Endometrial microvascular endothelial cells (primary cell): ENCODE results near the gene TCEA2. TPM values are rescaled to one million over a fixed set of nuclear protein-coding genes. Genes with fewer than 3 reads are reported as not detected.

Source experiments
- in situ Hi-C: cut with HindIII; loops from 2 replicates; pipeline ENCODE4 v1.10.0; 2017; ENCODE audit warnings: low sequenced_read_pairs, low pct_unique_long_range_greater_than_20kb; ENCODE audit errors: inconsistent ontology term
- total RNA-seq: library from RNA; depleted of rRNA; stranded (reverse); fragments of >200 nt; gene quantifications from one replicate; pipeline ENCODE4 v1.2.3, GENCODE V29; 2015; ENCODE audit errors: inconsistent ontology term

Gene TCEA2
- total RNA-seq, result 7.2 TPM

GRCh38 chr20:64062596-64063388 is at the start of gene TCEA2:
TSS of gene TCEA2 (plus strand) at chr20:64063198. CDS start at chr20:64063313, 115 bp downstream.
- in situ Hi-C loops, result no loop called here

DNA sequence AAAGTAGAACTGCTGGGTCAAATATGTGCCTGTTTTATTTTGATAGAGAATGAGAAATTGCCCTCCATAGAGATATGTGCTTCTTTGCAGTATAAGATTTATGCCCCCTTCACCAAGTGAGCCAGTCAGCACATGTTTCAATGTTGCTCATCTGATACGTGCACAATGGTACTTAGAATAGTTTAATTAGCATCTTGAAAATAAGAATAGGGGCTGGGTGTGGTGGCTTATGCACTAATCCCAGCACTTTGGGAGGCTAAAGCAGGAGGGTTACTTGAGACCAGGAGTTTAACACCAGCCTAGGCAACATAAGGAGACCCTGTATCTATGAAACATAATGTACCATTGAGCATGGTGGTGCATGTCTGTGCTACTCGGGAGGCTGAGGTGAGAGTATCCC is 47.4 kb upstream of the TCEA2 start:
- in situ Hi-C loops, result no loop called here

- in situ Hi-C loops, result no loop called here
These were observed 41.6 kb upstream of the TCEA2 start for GRCh38 chr20:64021124-64021975.

- in situ Hi-C loops, result no loop called here
These were observed 40.2 kb upstream of the TCEA2 start for GRCh38 chr20:64022671-64023360.

DNA sequence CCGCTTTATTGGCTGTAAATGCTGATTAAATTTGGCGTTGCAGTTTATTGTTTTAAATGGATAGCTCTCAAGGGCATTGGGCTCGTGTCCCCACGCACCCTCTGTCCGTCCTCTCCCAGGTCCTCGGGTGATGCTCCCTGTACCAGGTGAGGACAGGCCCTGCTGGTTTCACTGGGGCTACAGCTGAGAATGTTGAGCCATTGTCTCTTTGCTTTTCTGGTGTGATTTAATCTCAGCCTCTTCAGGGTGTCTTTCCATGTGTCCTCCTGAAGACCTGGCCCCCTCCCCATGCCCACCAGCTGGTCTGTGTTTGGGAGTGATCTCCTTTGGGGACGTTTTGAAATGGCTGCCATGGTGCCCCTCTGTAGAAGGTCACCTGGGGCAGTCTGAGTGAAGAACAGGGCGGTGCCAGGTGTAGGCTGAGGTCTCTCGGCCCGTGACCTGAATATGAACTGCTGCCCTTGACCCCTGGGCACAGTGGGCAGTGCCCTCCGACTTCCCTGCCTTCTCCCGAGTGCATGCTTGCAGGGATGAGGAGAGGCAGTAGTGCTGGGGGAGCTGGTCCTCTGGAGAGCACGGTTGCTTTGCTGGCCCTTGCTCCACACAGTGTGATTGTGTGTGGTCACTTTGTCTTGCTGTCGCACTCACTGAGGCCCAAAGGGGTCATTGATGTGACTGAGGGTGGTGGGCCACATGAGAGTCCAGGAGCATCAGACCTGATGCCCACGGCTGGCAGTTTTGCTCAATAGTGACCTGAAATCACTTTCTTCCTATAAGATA is 39.4 kb upstream of the TCEA2 start:
- in situ Hi-C loops, result no loop called here

DNA sequence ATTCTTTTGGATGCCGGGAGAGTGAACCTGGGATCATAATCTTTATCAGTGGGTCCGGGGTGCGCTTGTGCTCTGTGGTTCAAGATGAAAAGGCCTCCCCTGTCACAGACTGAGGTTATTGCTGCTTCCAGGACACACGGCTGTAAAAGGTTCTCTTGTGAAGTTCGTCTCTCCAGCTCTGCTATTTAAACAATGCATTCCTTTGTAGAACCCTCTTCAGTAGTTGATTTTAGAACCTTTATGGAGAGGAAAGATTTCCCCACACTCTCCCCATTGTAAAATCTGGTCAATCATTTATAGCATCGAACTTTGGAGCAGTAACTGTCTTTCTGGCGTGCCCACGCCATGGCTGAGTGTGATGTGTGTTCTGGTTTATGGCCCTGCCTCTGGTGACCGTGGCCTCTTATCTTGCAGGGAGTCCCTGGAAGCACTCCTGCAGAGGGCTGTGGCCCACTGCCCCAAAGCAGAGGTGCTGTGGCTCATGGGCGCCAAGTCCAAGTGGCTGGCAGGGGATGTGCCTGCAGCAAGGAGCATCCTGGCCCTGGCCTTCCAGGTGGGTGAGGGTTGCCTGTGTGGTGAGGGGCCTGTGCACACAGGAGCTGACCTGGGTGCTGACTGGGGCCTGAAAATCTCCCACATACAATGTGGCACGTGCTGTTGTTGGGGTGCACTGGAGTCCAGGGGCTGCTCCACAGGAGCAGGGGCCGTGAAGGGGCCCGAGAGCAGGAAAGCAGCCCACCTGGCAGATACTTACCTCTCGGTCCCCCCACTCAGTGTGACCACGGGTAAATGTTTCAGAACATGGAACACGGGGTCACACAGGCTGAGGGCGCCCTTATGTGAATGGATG is 38.6 kb upstream of the TCEA2 start:
- in situ Hi-C loops, result no loop called here

- in situ Hi-C loops, result no loop called here
These were observed 37.7 kb upstream of the TCEA2 start for GRCh38 chr20:64025101-64025825.

GRCh38 chr20:64025826-64026412 is 37.1 kb upstream of the TCEA2 start:
- in situ Hi-C loops, result no loop called here

DNA sequence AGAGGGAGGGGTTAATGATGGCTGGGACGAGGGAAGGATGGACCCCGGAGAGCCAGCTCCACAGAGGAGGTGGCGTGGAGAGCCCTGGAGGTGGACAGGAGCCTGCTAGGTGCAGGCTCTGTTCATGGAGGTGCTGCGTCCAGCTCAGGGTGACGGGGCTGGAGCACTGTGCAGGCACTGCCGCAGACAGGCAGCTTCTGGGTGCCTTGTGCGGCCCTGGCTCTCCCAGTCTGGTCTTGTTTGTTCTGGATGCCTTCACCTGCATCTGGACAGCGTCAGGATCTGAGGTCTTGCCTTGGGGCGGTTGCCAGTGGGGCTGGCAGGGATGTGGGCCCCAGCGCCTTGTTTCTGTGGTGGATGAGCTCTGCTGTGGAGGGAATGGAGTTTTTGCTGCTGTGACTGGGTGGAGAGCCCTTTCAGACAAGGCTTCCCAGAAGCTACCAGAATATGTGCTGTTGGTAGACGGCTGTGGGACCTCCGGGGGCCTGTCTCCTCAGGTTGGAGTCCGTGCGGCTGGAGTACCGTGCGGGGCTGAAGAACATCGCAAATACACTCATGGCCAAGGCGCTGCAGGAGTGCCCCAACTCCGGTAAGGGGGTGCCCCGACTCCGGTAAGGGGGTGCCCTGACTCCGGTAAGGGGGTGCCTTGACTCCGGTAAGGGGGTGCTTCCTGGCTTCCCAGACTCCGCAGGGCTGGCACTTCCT is 34.9 kb upstream of the TCEA2 start:
- in situ Hi-C loops, result no loop called here

GRCh38 chr20:64029293-64030117 is 33.5 kb upstream of the TCEA2 start:
- in situ Hi-C loops, result no loop called here

- in situ Hi-C loops, result no loop called here
These were observed 32.4 kb upstream of the TCEA2 start for GRCh38 chr20:64030371-64031134.

- in situ Hi-C loops, result no loop called here
These were observed 31.1 kb upstream of the TCEA2 start for GRCh38 chr20:64031822-64032314.

- in situ Hi-C loops, result no loop called here
These were observed 30.0 kb upstream of the TCEA2 start for GRCh38 chr20:64032706-64033624.

DNA sequence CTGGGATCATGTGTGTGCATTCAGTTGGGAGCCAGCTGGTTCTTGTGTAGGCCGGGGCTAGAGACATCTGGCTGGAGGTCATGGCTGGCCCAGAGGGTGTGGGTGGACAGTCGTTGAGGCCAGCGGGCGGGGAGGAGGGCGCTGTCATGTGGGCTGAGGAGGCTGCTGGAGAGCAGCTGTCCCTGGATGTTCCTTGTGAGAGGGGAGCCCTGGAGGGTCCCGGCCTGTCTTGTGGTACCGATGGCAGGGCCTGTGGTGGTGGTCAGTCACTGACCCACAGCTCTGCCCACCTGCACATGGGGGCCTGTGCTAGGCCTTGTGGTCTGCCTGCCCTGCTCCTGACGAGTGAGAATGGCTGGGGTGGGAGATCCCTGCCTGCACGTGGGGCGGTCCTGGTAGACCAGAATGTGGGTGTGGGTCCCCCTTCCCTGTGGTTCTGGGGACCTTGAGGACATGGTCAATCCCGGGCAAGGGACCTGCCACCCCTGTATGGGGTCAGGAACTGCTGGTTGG is 29.0 kb upstream of the TCEA2 start:
- in situ Hi-C loops, result no loop called here
